K562 (cell line): ENCODE results near the gene GCDH. TPM values are rescaled to one million over a fixed set of nuclear protein-coding genes. Genes with fewer than 3 reads are reported as not detected.

Source experiments
- ATAC-seq: fragments of 200-7000 bp; cut with Tn5 transposase; 3 replicates; pipeline ENCODE4 v1.9.1; 2020; ENCODE audit warnings: moderate library complexity
- BruUV-seq: library from RNA; stranded (reverse); fragments of 400-500 nt; replicated peaks from 2 replicates; lab custom pipeline; 2021; lab: Mats Ljungman, UMichigan
- CTCF ChIA-PET: fragments of 300-600 bp; formaldehyde crosslinking; extraction: SDS; loops from one replicate; lab custom pipeline; 2021; ENCODE audit warnings: low intra/inter-chr PET ratio; lab: Yijun Ruan, JAX
- POLR2A ChIA-PET: fragments of 300-600, 350-650 bp; sonication (Branson Sonifier 250); formaldehyde crosslinking; extraction: SDS; loops from one replicate; lab custom pipeline; 2021; ENCODE audit warnings: antibody characterized with exemption, inconsistent platforms; lab: Yijun Ruan, JAX
- DNase-seq, 4 experiments: peaks; one replicate each; pipeline versions ENCODE4 v3.0.0 to v3.0.0-alpha.2; 2011 to 2018; ENCODE audit warnings: low spot score in 3 of 4, mixed read lengths in 3 of 4; ENCODE audit errors: extremely low read depth in 1 of 4
- FAIRE-seq: peaks from 2 replicates; lab custom pipeline; 2011; peaks lifted over from hg19 to GRCh38; lab: Jason Lieb, UNC
- H2AFZ ChIP-seq: 2 replicates; pipeline ENCODE4 v1.6.0; 2011; ENCODE audit warnings: low read depth, low read length, control low read depth, inconsistent platforms
- H3K27ac ChIP-seq: fragments of 200-600 bp; 3 replicates; pipeline ENCODE4 v1.8.0; 2011; ENCODE audit warnings: low read depth, mild to moderate bottlenecking, control low read depth, inconsistent platforms, low read length, moderate library complexity, mixed read lengths; ENCODE audit errors: extremely low read depth
- H3K27me3 ChIP-seq, 2 experiments: fragments of 300-600 bp in 1 of 2; 2 replicates in 1 of 2; 3 replicates in 1 of 2; pipeline versions ENCODE4 v1.6.0 to v1.8.0; 2011; ENCODE audit warnings: inconsistent platforms in 2 of 2, low read length in 2 of 2, mild to moderate bottlenecking in 1 of 2, mixed read lengths in 1 of 2, moderate library complexity in 1 of 2; ENCODE audit not compliant: control insufficient read depth in 2 of 2, insufficient read depth in 2 of 2
- H3K36me3 ChIP-seq: fragments of 300-600 bp; 3 replicates; pipeline ENCODE4 v1.8.0; 2011; ENCODE audit warnings: mild to moderate bottlenecking, low read length, inconsistent platforms; ENCODE audit not compliant: control insufficient read depth, insufficient read depth
- H3K4me1 ChIP-seq, 2 experiments: fragments of 200-600 bp in 1 of 2; replicated peaks in 1 of 2; 2 replicates in 1 of 2; 3 replicates in 1 of 2; pipeline versions ENCODE4 v1.5.1 to v1.8.0; 2011; ENCODE audit warnings: inconsistent platforms in 2 of 2, low read length in 2 of 2, mild to moderate bottlenecking in 1 of 2, mixed read lengths in 1 of 2, moderate library complexity in 1 of 2; ENCODE audit not compliant: control insufficient read depth in 2 of 2, insufficient read depth in 2 of 2
- H3K4me2 ChIP-seq: 2 replicates; pipeline ENCODE4 v1.6.1; 2011; ENCODE audit warnings: low read length, control low read depth, inconsistent platforms, mixed read lengths; ENCODE audit not compliant: insufficient read depth
- H3K4me3 ChIP-seq: fragments of 200-600 bp; sonication (generic), shearing (Covaris generic); 2 replicates; pipeline ENCODE4 v1.5.1; 2016; ENCODE audit warnings: control low read depth, inconsistent platforms
- H3K79me2 ChIP-seq: fragments of 200-600 bp; 3 replicates; pipeline ENCODE4 v1.8.0; 2011; ENCODE audit warnings: low read length, inconsistent platforms; ENCODE audit not compliant: control insufficient read depth, insufficient read depth
- H3K9ac ChIP-seq, 2 experiments: 2 replicates each; pipeline versions ENCODE4 v1.6.0 to v1.6.1; 2011; ENCODE audit warnings: low read depth in 2 of 2, low read length in 2 of 2, control low read depth in 1 of 2, inconsistent platforms in 1 of 2, mild to moderate bottlenecking in 1 of 2, mixed read lengths in 1 of 2; ENCODE audit not compliant: insufficient read depth in 1 of 2
- H3K9me1 ChIP-seq: one replicate; pipeline ENCODE4 v1.6.0; 2011; ENCODE audit warnings: inconsistent platforms, mild to moderate bottlenecking, low read length, moderate library complexity; ENCODE audit not compliant: control insufficient read depth, insufficient read depth
- H3K9me3 ChIP-seq: replicated peaks from 2 replicates; pipeline ENCODE4 v1.5.1; 2011; ENCODE audit warnings: low read depth, low read length, inconsistent platforms; ENCODE audit not compliant: control insufficient read depth, insufficient read depth
- H4K20me1 ChIP-seq: replicated peaks from 2 replicates; pipeline ENCODE4 v1.6.1; 2011; ENCODE audit warnings: low read length, inconsistent platforms, mixed read lengths; ENCODE audit not compliant: control insufficient read depth, insufficient read depth
- DACH1 ChIP-seq: fragments of 450-650 bp; IDR thresholded peaks from 2 replicates; pipeline ENCODE4 v1.6.1; 2018; ENCODE audit not compliant: partially characterized antibody
- JUNB ChIP-seq: fragments of 450-650 bp; formaldehyde crosslinking; conservative IDR thresholded peaks from 2 replicates; pipeline ENCODE4 v1.4.0; 2020; ENCODE audit warnings: mild to moderate bottlenecking
- MED1 ChIP-seq: sonication (generic); formaldehyde crosslinking; IDR thresholded peaks from 2 replicates; pipeline ENCODE4 v1.8.1; 2023; ENCODE audit warnings: missing genetic modification reagents, borderline replicate concordance
- NFE2 ChIP-seq: IDR thresholded peaks from 2 replicates; pipeline ENCODE4 v1.6.1; 2014; ENCODE audit warnings: antibody characterized with exemption, low read depth
- NONO ChIP-seq, 2 experiments: fragments of 200-400 bp in 1 of 2; fragments of 450-650 bp in 1 of 2; formaldehyde crosslinking in 1 of 2; IDR thresholded peaks; 2 replicates each; pipeline ENCODE4 v1.6.1; 2017; ENCODE audit warnings: low read depth in 2 of 2, mild to moderate bottlenecking in 2 of 2, moderate library complexity in 2 of 2, low read length in 1 of 2
- SMARCA4 ChIP-seq: fragments of 450-650 bp; IDR thresholded peaks from 2 replicates; pipeline ENCODE4 v1.6.1; 2016
- SMARCE1 ChIP-seq: fragments of 450-650 bp; IDR thresholded peaks from 2 replicates; pipeline ENCODE4 v1.7.1; 2016; ENCODE audit warnings: mild to moderate bottlenecking
- TCF7L2 ChIP-seq: fragments of 150-350 bp; IDR thresholded peaks from 2 replicates; pipeline ENCODE4 v1.6.1; 2016; ENCODE audit warnings: low read depth, mild to moderate bottlenecking, low read length, moderate library complexity
- ZNF253 ChIP-seq: fragments of 250-450 bp; sonication (Bioruptor Pico); conservative IDR thresholded peaks from 2 replicates; pipeline ENCODE4 v1.6.1; 2021; ENCODE audit warnings: mild to moderate bottlenecking
- ZNF586 ChIP-seq: fragments of 450-650 bp; formaldehyde crosslinking; conservative IDR thresholded peaks from 2 replicates; pipeline ENCODE4 v1.4.0; 2020; ENCODE audit warnings: mild to moderate bottlenecking, moderate library complexity
- ZNF766 ChIP-seq: fragments of 200-800 bp; sonication (Bioruptor generic); conservative IDR thresholded peaks from 2 replicates; pipeline ENCODE4 v1.6.1; 2016; ENCODE audit warnings: missing genetic modification characterization, missing compliant biosample characterization
- WGBS: fragments of 100-300 bp; shearing (Covaris generic); methylation state at CpG from one replicate; pipeline ENCODE4 v1.1.6; 2016; ENCODE audit warnings: low coverage, mixed read lengths; ENCODE audit not compliant: insufficient coverage; ENCODE audit errors: missing lambda C conversion rate; 5-methylcytosine and 5-hydroxymethylcytosine counted together
- in situ Hi-C: fragments of 300-500 bp; cut with MboI; formaldehyde crosslinking; loops from 4 replicates; pipeline ENCODE4 v1.15.0; 2018; ENCODE audit warnings: inconsistent platforms, mixed read lengths
- intact Hi-C: fragments of 100-400 bp; cut with micrococcal nuclease; formaldehyde crosslinking; loops from 2 replicates; pipeline ENCODE4 v1.14.2; 2022
- polyA plus RNA-seq, 8 experiments: library from polyadenylated mRNA; depleted of rRNA in 4 of 8; stranded (reverse) in 5 of 8; unstranded in 3 of 8; fragments of >200 nt; fragmentation: Nextera tagmentation in 2 of 8; fragmentation: Illumina TruSeq in 1 of 8; extraction: Ambion mirVana in 2 of 8; extraction: Trizol in 1 of 8; gene quantifications; 2 replicates each; pipeline versions ENCODE4 v1.2.1 to v1.2.3, GENCODE V29; 2011 to 2014; ENCODE audit warnings: inconsistent platforms in 1 of 8, missing spikeins in 1 of 8
- total RNA-seq, 7 experiments: library from RNA; depleted of rRNA in 6 of 7; stranded (reverse); fragments of >200 nt in 6 of 7; fragmentation: Illumina TruSeq in 2 of 7; extraction: Trizol in 2 of 7; gene quantifications; 2 replicates each; pipeline versions ENCODE4 v1.2.1 to v1.2.3, GENCODE V29; 2011 to 2021; ENCODE audit warnings: low replicate concordance in 1 of 7
- TF ChIP-seq, protein P1 (sequence below): sonication (generic); formaldehyde crosslinking; IDR thresholded peaks from 2 replicates; pipeline ENCODE4 v1.5.0; 2020; ENCODE audit warnings: missing genetic modification reagents
- TF ChIP-seq, protein P2 (sequence below): fragments of 250-450 bp; sonication (Bioruptor Pico); IDR thresholded peaks from 2 replicates; pipeline ENCODE4 v1.8.0; 2021; ENCODE audit warnings: borderline replicate concordance, mild to moderate bottlenecking, moderate library complexity; ENCODE audit not compliant: poor library complexity, severe bottlenecking
- TF ChIP-seq, protein P3 (sequence below), 2 experiments: fragments of 450-650 bp; IDR thresholded peaks; 2 replicates each; pipeline ENCODE4 v1.6.1; 2016
- TF ChIP-seq, protein P4 (sequence below): sonication (generic); formaldehyde crosslinking; IDR thresholded peaks from 2 replicates; pipeline ENCODE4 v1.8.1; 2023; ENCODE audit warnings: mild to moderate bottlenecking, missing genetic modification reagents, moderate library complexity

Gene GCDH
- total and polyA plus RNA-seq, 9 of the 15 experiments (the other 6 are each of a cell fraction or from before 2014, with no cell fraction given): 2.9 to 50.8 (median 19.1) TPM

DNA sequence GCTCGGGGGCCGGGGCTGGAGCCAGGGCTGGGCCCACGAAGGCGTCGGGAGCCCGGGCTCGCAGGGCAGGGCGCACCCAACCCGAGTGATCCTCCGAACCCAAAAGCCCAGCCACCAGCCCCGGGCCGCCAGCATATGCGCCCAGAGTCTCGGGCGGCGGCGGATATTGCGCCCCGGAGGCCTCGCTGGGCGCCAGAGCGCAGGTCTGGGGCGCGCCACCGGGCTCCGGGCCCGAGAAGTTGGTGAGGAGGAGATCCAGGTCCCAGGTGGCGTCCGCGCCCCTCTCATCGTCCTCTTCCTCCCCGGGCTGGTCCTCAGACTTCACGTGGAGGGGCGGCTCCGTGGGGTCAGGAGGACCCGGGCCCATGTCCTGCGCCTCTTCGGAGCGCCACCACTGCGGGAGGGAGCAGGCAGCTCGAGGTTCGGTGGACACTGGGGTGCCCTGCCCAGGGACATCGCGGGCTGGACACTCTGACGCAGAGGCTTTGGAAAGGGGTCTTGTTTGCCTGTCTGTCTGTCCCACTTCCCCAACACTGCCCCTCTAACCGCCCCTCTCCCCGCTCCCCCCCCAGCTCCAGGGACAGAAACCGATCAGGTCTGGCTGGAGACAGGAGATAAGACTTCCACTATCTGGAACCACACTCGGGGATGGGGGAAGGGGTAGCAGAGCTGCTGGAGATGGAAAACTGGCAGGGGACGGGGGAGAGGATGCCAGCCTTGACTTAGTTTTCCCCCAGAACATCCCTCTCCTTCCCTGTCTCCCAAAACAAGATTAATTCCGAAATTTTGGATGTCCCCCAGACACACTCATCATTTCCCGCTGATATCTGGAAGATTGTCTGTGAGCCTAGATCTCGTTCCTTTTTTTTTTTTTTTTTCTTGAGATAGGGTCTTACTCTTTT is 5.0 kb upstream of the GCDH start:
- intact Hi-C loops (loop anchor here (1.0 to 5.0 kb wide), 4 partner anchors 33 to 81 kb away; partner anchors contain the start of genes CALR, DAND5, MAST1 and SYCE2), in situ Hi-C loops (no loop called here)
- peak overlapping the region; percentile 70 for H3K4me3 ChIP-seq
- H3K36me3 ChIP-seq: peaks cover 30% of the 10 kb centered on the region
- CTCF ChIA-PET: interaction anchor here (0.8 to 1.2 kb wide), 3 partner anchors 61 to 79 kb away, joined by 3 to 7 read pairs (median 3); partner anchors contain the start of gene GADD45GIP1
- peak; percentile 74 for FAIRE-seq
- ATAC-seq: peak; percentile 11
- peak; percentile 73 to 89 (median 82) for DNase-seq
- H3K27me3 ChIP-seq: no peaks in the 10 kb centered on the region
- H3K4me1 ChIP-seq: peaks cover 42 to 81% of the 10 kb centered on the region in 2 experiments; a peak in 4 of 5 replicates
- peak overlapping the region; percentile 100 for H3K4me2 ChIP-seq
- H3K79me2 ChIP-seq: peaks cover 70% of the 10 kb centered on the region
- 0% methylated on average over 42 of the region's 53 CpGs for WGBS
- no peaks in the 10 kb centered on the region for H3K9me3 ChIP-seq
- H2AFZ ChIP-seq: peak overlapping the region; percentile 73; the same call in 1 of the 2 replicates
- peak overlapping the region; percentile 94 to 95 for H3K9ac ChIP-seq
- H3K9me1 ChIP-seq: no peaks in the 10 kb centered on the region
- H4K20me1 ChIP-seq: peaks cover 5% of the 10 kb centered on the region; the same call in 1 of the 2 replicates
- no TSS peak for BruUV-seq
- H3K27ac ChIP-seq: peak overlapping the region; percentile 96
- POLR2A ChIA-PET: interaction anchor here (0.6 to 5.9 kb wide), 19 partner anchors 9 to 1246 kb away, joined by 3 to 37 read pairs (median 4); partner anchors contain the start of genes GET3 and RAD23A
- peak; percentile 73; the same call in 1 of the 2 replicates for TF ChIP-seq MED1 (CRISPR knock-in tag)
- TF ChIP-seq ZNF766 (CRISPR knock-in tag): peak; percentile 31; the same call in 1 of the 2 replicates
- TF ChIP-seq DACH1: no peak
- TF ChIP-seq, protein P1, sequence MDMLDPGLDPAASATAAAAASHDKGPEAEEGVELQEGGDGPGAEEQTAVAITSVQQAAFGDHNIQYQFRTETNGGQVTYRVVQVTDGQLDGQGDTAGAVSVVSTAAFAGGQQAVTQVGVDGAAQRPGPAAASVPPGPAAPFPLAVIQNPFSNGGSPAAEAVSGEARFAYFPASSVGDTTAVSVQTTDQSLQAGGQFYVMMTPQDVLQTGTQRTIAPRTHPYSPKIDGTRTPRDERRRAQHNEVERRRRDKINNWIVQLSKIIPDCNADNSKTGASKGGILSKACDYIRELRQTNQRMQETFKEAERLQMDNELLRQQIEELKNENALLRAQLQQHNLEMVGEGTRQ (CRISPR knock-in tag): no peak
- no peak for TF ChIP-seq ZNF586 (CRISPR knock-in tag)
- no peak for TF ChIP-seq TCF7L2
- TF ChIP-seq, protein P2, sequence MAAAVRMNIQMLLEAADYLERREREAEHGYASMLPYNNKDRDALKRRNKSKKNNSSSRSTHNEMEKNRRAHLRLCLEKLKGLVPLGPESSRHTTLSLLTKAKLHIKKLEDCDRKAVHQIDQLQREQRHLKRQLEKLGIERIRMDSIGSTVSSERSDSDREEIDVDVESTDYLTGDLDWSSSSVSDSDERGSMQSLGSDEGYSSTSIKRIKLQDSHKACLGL (CRISPR knock-in tag): no peak
- TF ChIP-seq, protein P3, sequence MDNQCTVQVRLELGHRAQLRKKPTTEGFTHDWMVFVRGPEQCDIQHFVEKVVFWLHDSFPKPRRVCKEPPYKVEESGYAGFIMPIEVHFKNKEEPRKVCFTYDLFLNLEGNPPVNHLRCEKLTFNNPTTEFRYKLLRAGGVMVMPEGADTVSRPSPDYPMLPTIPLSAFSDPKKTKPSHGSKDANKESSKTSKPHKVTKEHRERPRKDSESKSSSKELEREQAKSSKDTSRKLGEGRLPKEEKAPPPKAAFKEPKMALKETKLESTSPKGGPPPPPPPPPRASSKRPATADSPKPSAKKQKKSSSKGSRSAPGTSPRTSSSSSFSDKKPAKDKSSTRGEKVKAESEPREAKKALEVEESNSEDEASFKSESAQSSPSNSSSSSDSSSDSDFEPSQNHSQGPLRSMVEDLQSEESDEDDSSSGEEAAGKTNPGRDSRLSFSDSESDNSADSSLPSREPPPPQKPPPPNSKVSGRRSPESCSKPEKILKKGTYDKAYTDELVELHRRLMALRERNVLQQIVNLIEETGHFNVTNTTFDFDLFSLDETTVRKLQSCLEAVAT (IDR thresholded peaks at IDR 0.05): peak; percentile 14 to 73; a peak in 2 of 4 replicates
- TF ChIP-seq, protein P4, sequence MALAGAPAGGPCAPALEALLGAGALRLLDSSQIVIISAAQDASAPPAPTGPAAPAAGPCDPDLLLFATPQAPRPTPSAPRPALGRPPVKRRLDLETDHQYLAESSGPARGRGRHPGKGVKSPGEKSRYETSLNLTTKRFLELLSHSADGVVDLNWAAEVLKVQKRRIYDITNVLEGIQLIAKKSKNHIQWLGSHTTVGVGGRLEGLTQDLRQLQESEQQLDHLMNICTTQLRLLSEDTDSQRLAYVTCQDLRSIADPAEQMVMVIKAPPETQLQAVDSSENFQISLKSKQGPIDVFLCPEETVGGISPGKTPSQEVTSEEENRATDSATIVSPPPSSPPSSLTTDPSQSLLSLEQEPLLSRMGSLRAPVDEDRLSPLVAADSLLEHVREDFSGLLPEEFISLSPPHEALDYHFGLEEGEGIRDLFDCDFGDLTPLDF (CRISPR knock-in tag): no peak
- peak; percentile 83 for TF ChIP-seq SMARCE1
- no peak for TF ChIP-seq JUNB (CRISPR knock-in tag)
- no peak for TF ChIP-seq NFE2
- TF ChIP-seq NONO (IDR thresholded peaks at IDR 0.05; ENCODE audit: low read depth in 2 of 2, low read length in 1 of 2): peak in 1 of 2 experiments; percentile 13; a peak in 1 of 4 replicates
- peak; percentile 89 for TF ChIP-seq SMARCA4
- TF ChIP-seq ZNF253: no peak
